Retinal pigment epithelial cell (primary cell): ENCODE results near the gene NRP1.
"Not testable (repeated sequence)": the region's sequence is repeated elsewhere in the genome, so short reads cannot be mapped to it uniquely, and the experiment has no call there.

ENCODE experiments used
- DNase-seq: peaks from one replicate; pipeline ENCODE4 v3.0.0-alpha.2; 2010; ENCODE audit warnings: low read depth
- H3K4me3 ChIP-seq: 2 replicates; pipeline ENCODE4 v1.5.1; 2011; ENCODE audit warnings: mild to moderate bottlenecking, low read length, control low read depth, moderate library complexity
- CTCF ChIP-seq: conservative IDR thresholded peaks from 2 replicates; pipeline ENCODE4 v1.5.1; 2011; ENCODE audit warnings: low read depth, low read length, control low read depth, inconsistent platforms

NRP1 gene

GRCh38 chr10:33229252-33229948 lies 105.1 kb downstream of the NRP1 start:
- DNase-seq = no peak
- no peak for TF ChIP-seq CTCF
- no peak overlapping the region for H3K4me3 ChIP-seq

GRCh38 chr10:33228426-33228825 lies 106.0 kb downstream of the NRP1 start:
- no peak for DNase-seq
- no peak for TF ChIP-seq CTCF
- H3K4me3 ChIP-seq = no peak overlapping the region

GRCh38 chr10:33227489-33227888 lies 107.0 kb downstream of the NRP1 start:
- no peak for DNase-seq
- no peak overlapping the region for H3K4me3 ChIP-seq
- TF ChIP-seq CTCF = no peak

- no peak for DNase-seq
- no peak overlapping the region for H3K4me3 ChIP-seq
- TF ChIP-seq CTCF = no peak
Observed at GRCh38 chr10:33224251-33224965, 110.1 kb downstream of the NRP1 start.

- H3K4me3 ChIP-seq = no peak overlapping the region
- no peak for TF ChIP-seq CTCF
- DNase-seq = no peak
Observed at GRCh38 chr10:33223326-33224000, 111.0 kb downstream of the NRP1 start.

- H3K4me3 ChIP-seq, DNase-seq: not testable (repeated sequence)
Observed at GRCh38 chr10:33222304-33222703, 112.2 kb downstream of the NRP1 start.

GRCh38 chr10:33217854-33218253 lies 116.6 kb downstream of the NRP1 start:
- TF ChIP-seq CTCF = no peak
- DNase-seq = no peak
- H3K4me3 ChIP-seq = no peak overlapping the region
